Suprapubic skin (tissue), 4 donors: ENCODE results near the gene CHD9NB. TPM values are rescaled to one million over a fixed set of nuclear protein-coding genes. Genes with fewer than 3 reads are reported as not detected.

Experiments used
- DNase-seq, 2 donors: peaks; one replicate each; pipeline ENCODE4 v3.0.0-alpha.2; 2019; ENCODE audit warnings: low spot score in 2 of 2
- H3K27ac ChIP-seq: fragments of 200-600 bp; sonication (generic); one replicate; pipeline ENCODE4 v1.5.1; 2019
- H3K27me3 ChIP-seq: fragments of 200-600 bp; sonication (generic); one replicate; pipeline ENCODE4 v1.5.1; 2019
- H3K36me3 ChIP-seq: fragments of 200-600 bp; sonication (generic); one replicate; pipeline ENCODE4 v1.5.1; 2019
- H3K4me1 ChIP-seq: fragments of 200-600 bp; sonication (generic); one replicate; pipeline ENCODE4 v1.5.1; 2019
- H3K4me3 ChIP-seq: fragments of 200-600 bp; sonication (generic); one replicate; pipeline ENCODE4 v1.5.1; 2019; ENCODE audit warnings: mild to moderate bottlenecking
- H3K9me3 ChIP-seq: fragments of 200-600 bp; sonication (generic); one replicate; pipeline ENCODE4 v1.5.1; 2019
- EP300 ChIP-seq: sonication (generic); formaldehyde crosslinking; IDR thresholded peaks from one replicate; pipeline ENCODE4 v1.6.1; 2017; ENCODE audit warnings: antibody characterized with exemption
- POLR2A ChIP-seq, 2 donors: fragments of 450-650 bp; IDR thresholded peaks; one replicate each; pipeline ENCODE4 v1.6.1; 2017; ENCODE audit warnings: antibody characterized with exemption in 2 of 2, mild to moderate bottlenecking in 2 of 2, moderate library complexity in 2 of 2
- POLR2AphosphoS5 ChIP-seq, 3 donors: sonication (generic); formaldehyde crosslinking; IDR thresholded peaks; one replicate each; pipeline ENCODE4 v1.6.1; 2017; ENCODE audit warnings: antibody characterized with exemption in 3 of 3
- WGBS: methylation state at CpG from one replicate; pipeline ENCODE4 v1.1.5; 2018; 5-methylcytosine and 5-hydroxymethylcytosine counted together
- total RNA-seq, 4 donors: library from RNA; depleted of rRNA; stranded (reverse); fragments of >200 nt; gene quantifications; one replicate each; pipeline ENCODE4 v1.1.0, GENCODE V29; 2016
- TF ChIP-seq, protein P1 (sequence below), 2 donors: fragments of 200-600 bp in 1 of 2; fragments of 450-650 bp in 1 of 2; sonication (generic) in 1 of 2; IDR thresholded peaks; one replicate each; pipeline ENCODE4 v1.5.1; 2016 to 2019; ENCODE audit warnings: antibody characterized with exemption in 2 of 2, mild to moderate bottlenecking in 1 of 2, moderate library complexity in 1 of 2

CHD9NB gene
- total RNA-seq, 4 donors from 2014 or later, result 8.7 to 33.3 (median 17.0) TPM

DNA sequence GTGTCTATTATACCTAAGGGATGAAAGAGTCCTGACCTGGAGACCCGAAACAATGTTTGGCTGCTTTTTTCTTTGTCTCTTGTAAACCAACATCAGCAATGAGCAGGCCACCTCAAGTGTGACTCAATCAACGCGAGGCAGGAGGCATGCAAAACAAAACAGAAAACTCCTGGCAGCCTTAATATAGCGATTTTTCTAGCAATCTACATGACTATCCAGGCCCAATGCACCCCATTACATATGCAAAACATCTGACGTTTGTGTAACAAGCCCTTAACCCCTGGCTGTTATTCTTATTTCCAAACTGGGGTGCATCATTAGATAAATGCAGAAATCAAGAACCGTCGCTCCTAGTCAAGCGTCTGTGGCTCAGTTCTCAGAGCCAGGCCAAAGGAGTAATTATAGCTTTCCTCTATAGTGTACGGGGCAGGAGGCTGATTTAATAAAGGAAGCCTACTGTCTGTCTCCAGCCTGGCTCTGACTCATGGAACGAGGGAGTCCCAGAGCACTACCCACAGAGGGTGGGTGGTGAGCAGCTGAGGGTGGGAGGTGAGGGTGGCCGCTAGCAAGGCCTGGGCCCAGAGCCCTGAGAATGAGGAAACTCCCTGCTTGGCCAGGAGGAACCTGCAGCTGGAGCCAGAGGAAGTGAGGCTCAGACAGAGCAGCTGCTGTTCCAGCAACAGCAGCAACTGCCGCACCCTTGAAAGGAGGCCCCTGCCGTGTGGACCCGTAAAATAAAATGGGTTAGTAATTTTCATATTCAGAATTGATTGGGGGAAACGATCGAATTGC is 46.0 kb upstream of the CHD9NB start:
- TF ChIP-seq, protein P1, sequence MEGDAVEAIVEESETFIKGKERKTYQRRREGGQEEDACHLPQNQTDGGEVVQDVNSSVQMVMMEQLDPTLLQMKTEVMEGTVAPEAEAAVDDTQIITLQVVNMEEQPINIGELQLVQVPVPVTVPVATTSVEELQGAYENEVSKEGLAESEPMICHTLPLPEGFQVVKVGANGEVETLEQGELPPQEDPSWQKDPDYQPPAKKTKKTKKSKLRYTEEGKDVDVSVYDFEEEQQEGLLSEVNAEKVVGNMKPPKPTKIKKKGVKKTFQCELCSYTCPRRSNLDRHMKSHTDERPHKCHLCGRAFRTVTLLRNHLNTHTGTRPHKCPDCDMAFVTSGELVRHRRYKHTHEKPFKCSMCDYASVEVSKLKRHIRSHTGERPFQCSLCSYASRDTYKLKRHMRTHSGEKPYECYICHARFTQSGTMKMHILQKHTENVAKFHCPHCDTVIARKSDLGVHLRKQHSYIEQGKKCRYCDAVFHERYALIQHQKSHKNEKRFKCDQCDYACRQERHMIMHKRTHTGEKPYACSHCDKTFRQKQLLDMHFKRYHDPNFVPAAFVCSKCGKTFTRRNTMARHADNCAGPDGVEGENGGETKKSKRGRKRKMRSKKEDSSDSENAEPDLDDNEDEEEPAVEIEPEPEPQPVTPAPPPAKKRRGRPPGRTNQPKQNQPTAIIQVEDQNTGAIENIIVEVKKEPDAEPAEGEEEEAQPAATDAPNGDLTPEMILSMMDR (IDR thresholded peaks at IDR 0.05), result no peak
- TF ChIP-seq POLR2AphosphoS5 (IDR thresholded peaks at IDR 0.05) (peak in 1 of 3 donors; percentile 68), EP300 (no peak), POLR2A (IDR thresholded peaks at IDR 0.05) (no peak)
- peaks cover 54% of the 10 kb centered on the region for H3K4me1 ChIP-seq
- no peaks in the 10 kb centered on the region for H3K27me3 ChIP-seq
- DNase-seq, result peak; percentile 89 to 93
- 8% methylated on average over 16 of the region's 16 CpGs for WGBS
- peak overlapping the region; percentile 90 for H3K27ac ChIP-seq
- peak overlapping the region; percentile 55 for H3K4me3 ChIP-seq
- H3K36me3 ChIP-seq, result no peaks in the 10 kb centered on the region
- no peaks in the 10 kb centered on the region for H3K9me3 ChIP-seq

DNA sequence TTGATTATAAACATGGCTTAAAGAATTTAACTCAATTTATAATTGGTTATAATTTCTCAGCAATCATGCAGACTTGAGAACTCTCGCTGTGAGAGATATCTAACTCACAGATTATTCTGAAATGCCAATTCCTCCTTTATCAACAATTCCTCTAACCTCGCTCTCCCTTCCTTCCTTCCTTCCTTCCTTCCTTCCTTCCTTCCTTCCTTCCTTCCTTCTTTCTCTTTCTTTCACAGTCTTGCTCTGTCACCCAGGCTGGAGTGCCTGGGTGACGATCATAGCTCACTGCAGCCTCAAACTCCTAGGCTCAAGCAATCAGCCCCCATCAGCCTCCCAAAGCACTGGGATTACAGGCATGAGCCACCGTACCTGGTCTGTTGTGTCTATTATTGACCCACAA is 44.5 kb upstream of the CHD9NB start:
- H3K4me3 ChIP-seq, result no peak overlapping the region
- no peaks in the 10 kb centered on the region for H3K9me3 ChIP-seq
- H3K4me1 ChIP-seq, result peaks cover 67% of the 10 kb centered on the region
- peak overlapping the region; percentile 90 for H3K27ac ChIP-seq
- H3K36me3 ChIP-seq, result no peaks in the 10 kb centered on the region
- H3K27me3 ChIP-seq, result no peaks in the 10 kb centered on the region
- TF ChIP-seq, protein P1 (IDR thresholded peaks at IDR 0.05), result no peak
- no peak for TF ChIP-seq POLR2A (IDR thresholded peaks at IDR 0.05)
- TF ChIP-seq POLR2AphosphoS5 (IDR thresholded peaks at IDR 0.05), result no peak
- TF ChIP-seq EP300, result no peak
- WGBS, result 88% methylated on average over 4 of the region's 4 CpGs
- no peak for DNase-seq

DNA sequence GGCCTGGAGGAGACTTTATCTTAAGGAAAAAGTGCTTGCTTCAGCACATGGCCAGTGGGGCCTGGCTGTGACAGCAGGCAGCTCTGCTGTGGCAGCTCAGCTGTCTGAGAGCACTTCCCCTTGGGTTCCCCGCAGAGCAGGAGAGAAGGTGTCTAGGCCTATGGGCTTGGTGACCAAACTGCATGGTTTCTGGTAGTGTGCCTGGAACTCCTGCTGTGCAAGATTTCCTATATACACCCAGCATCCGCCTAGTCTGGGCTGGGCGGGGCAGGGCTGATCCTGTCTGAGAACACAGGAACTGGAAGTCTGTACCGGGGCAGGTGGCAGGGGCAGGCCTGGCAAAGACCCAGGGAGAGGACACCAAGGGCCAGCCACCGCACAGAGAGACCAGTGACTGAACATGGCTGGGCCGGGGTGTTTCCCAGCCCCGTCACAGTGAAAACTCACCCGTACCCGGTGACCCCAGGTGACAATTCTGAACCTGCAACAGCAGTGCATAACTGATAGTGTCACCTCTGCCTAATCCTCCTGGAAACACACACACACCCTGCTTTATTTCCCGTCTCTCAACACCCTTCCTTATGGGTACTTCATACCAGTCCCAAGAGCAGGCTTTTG is 41.4 kb upstream of the CHD9NB start:
- Histone ChIP-seq H3K36me3 (no peaks in the 10 kb centered on the region), H3K4me1 (peaks cover 76% of the 10 kb centered on the region), H3K27ac (peak overlapping the region; percentile 75), H3K9me3 (no peaks in the 10 kb centered on the region), H3K27me3 (no peaks in the 10 kb centered on the region), H3K4me3 (no peak overlapping the region)
- 21% methylated on average over 9 of the region's 10 CpGs for WGBS
- DNase-seq, result peak; percentile 86 to 88
- TF ChIP-seq POLR2AphosphoS5 (IDR thresholded peaks at IDR 0.05) (no peak), POLR2A (IDR thresholded peaks at IDR 0.05) (no peak), EP300 (no peak)
- TF ChIP-seq, protein P1 (IDR thresholded peaks at IDR 0.05), result no peak

DNA sequence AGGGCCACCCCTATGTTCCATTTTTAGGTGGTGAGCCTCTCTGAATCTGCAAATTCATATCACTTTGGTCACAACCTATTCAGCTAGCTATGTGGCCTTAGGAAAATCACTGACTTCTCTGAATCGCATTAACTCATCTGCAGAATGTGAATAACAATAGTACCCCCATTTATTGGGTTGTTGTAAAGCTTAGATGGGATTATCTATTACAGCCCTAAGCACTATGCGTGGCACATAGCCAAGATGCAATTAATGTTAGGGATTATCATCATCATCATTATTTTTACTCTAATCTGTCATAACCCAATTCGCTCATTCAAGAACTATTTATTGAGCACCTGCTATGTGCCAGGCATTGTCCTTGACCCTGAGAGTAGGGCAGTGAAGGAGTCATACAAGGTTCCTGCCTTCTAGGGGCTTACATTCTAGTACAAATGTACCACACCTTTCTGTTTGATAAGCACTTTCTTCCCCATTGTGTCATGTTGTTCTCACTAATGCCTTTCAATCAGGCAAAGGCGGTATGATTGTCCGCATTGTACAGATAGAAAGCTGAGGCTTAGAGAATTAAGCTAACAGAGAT is 40.6 kb upstream of the CHD9NB start:
- no peaks in the 10 kb centered on the region for H3K36me3 ChIP-seq
- H3K9me3 ChIP-seq, result no peaks in the 10 kb centered on the region
- H3K4me3 ChIP-seq, result no peak overlapping the region
- DNase-seq, result no peak
- no peaks in the 10 kb centered on the region for H3K27me3 ChIP-seq
- peaks cover 69% of the 10 kb centered on the region for H3K4me1 ChIP-seq
- peak overlapping the region; percentile 75 for H3K27ac ChIP-seq
- TF ChIP-seq, protein P1 (IDR thresholded peaks at IDR 0.05), result no peak
- no peak for TF ChIP-seq POLR2AphosphoS5 (IDR thresholded peaks at IDR 0.05)
- no peak for TF ChIP-seq EP300
- TF ChIP-seq POLR2A (IDR thresholded peaks at IDR 0.05), result no peak
- 92% methylated on average over 5 of the region's 5 CpGs for WGBS

DNA sequence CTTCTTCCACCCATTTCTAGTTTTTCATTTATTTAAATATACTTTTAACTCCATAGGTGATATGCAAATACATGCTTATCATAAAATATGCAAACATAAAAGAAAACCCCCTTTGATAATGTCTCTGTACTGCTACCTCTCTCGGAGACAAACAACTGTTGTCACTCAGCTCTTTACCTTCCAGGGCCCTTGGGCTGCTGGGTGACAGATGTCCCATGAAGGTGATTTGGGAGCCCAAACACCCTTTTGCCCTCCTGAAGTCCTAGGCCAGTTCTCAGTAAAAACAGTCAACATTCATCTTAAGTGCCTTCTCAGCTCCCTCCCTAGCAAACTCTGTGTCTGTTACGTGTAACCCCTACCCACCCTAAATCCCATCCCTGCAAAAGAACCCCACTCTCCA is 39.6 kb upstream of the CHD9NB start:
- WGBS, result 66% methylated on average over 2 of the region's 2 CpGs
- DNase-seq, result no peak
- H3K27ac ChIP-seq, result peak overlapping the region; percentile 91

More for the DNA sequence above, 39.6 kb upstream of the CHD9NB start:
- H3K9me3 ChIP-seq, result no peaks in the 10 kb centered on the region
- no peaks in the 10 kb centered on the region for H3K36me3 ChIP-seq
- peaks cover 69% of the 10 kb centered on the region for H3K4me1 ChIP-seq
- no peaks in the 10 kb centered on the region for H3K27me3 ChIP-seq
- no peak overlapping the region for H3K4me3 ChIP-seq
- TF ChIP-seq EP300 (no peak), POLR2AphosphoS5 (IDR thresholded peaks at IDR 0.05) (no peak), POLR2A (IDR thresholded peaks at IDR 0.05) (no peak)
- TF ChIP-seq, protein P1 (IDR thresholded peaks at IDR 0.05), result no peak
